GM21360 (cell line): ENCODE measurements around the gene DSTN.

Experiments
- ATAC-seq: cut with Tn5 transposase; IDR thresholded peaks from one replicate; pipeline ENCODE4 v1.9.1; 2021; ENCODE audit warnings: mild to moderate bottlenecking, moderate library complexity; ENCODE audit not compliant: unreplicated experiment

Gene DSTN

DNA sequence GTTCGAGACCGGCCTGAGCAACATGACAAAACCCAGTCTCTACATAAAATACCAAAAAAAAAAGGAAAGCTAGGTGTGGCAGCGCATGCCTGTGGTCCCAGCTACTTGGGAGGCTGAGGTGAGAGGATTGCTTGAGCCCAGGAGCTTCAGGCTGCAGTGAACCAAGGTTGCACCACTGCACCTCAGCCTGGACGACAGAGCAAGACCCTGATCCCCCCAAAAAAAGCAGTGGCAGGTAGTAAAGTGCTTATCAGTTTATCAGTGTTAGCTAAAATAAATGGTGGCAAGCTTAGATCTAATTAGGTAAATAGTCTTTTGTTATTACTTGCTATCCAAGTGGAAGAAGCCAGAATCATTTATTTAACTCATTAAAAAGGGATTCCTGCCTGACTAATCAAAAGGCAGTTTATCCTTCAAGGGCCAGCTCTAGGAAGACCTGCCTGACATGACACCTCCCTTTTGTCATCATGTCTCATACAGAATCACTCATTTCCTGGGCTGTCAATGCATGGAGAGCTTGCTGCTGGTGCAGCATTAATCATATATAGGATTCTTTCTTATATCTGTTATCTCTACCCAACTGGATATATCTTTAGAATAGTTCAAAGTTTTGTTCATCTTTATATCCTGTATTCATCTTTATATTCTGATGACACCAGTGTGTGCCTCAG lies 9.6 kb downstream of the DSTN start:
- no peak for ATAC-seq

DNA sequence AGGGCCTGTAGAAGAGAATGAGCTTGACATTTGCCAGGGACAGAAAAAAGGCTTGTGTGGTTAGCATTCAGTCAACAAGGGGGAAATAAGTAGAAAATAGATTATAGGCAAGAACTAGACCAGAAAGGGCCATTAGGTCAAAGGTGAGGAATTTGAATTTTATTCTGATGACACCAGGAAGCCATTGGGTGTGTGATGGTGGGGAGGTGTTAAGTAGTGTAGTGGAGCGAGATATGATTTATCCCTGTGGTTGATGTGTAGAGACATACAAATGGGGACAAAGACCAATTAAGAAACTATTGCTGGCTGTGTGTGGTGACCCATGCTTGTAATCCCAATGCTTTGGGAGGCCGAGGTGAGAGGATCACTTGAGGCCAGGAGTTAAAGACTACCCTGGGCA lies 11.0 kb downstream of the DSTN start:
- ATAC-seq, result no peak

DNA sequence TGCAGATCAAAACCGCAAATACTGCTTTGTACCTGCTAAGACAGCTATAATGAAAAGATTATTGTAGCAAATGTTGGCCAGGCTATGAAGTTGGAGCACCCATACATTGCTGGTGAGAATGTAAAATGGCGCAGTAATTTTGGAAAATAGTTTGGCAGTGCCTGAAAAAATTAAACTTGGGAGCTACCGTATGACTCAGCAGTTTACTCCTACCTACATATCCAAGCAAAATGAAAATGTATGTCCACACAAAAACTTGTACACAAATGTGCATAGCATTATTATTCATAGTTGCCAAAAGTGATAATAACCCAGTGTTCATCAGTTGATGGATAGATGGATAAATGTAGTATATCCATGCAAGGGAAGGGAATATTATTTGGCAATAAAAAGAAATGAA lies 13.3 kb downstream of the DSTN start:
- ATAC-seq, result no peak

DNA sequence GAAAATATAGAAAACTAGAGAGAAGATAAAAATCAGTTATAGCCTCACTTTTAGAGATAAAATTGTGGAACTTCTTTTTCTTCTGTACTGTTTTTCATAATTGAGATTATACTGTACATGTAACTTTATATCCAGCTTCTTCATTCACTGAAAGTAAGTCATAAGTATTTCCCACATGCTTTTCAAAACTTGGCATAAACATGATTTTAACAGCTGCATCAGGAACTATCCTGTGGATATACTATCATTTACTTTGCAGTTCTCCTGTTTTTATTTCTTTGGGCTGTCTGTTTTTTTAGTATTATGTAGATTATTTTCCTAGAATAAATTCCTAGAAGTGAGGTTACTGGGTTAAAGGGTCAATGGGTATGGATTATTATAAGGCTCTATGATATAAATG lies 14.8 kb downstream of the DSTN start:
- no peak for ATAC-seq

DNA sequence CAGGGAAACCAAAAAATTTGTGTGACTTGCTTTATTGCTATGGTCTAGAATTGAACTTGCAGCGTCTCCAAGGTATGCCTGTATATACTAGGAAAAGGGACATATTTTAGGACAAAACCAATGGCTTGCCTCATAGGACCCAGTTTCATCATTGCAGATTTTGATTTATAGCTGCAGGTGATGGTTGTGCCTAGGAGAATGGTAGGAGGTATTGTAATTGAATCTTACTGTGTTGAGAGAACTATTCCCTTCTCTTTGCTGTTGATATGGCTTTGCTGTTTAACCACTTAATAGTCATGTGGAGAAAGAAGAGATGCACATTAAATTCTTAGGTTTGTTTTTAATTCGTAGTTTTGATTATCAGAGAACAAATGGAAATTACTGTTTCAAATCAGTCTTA lies 16.4 kb downstream of the DSTN start:
- no peak for ATAC-seq

DNA sequence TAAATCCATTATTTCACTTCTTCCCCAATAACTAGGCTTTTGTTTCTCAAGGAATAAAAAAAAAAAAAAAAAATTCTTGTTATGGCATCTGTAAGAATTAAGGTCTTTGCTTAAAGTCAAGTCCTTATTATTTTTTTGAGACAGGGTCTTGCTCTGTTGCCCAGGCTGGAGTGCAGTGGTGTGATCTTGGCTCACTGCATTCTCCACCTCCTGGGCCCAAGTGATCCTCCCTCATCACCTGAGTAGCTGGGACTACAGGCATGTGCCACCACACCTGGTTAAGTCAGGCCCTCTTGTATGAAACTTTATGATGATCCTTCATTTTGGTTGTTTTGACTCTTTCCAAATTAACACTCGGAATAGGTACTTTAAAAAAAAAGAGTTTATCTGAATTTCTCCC lies 17.3 kb downstream of the DSTN start:
- no peak for ATAC-seq

DNA sequence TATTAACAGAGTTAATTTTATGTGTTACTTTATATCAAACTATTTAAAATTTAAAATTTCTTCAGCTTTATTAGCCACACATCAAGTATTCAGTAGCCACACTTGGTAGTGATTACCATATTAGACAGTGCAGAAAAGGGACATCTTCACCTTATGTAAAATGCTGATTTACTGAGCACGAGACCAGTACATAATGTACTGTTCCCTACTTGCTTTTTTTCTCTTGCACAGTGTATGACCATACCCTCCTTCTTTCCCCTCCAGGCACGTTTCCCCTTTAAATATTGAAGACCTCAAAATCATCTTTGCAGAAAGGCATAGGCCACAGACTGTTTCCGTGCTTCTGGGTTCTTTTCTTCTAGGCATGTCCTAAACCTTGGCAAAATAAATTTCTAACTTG lies 17.9 kb downstream of the DSTN start:
- ATAC-seq, result no peak

DNA sequence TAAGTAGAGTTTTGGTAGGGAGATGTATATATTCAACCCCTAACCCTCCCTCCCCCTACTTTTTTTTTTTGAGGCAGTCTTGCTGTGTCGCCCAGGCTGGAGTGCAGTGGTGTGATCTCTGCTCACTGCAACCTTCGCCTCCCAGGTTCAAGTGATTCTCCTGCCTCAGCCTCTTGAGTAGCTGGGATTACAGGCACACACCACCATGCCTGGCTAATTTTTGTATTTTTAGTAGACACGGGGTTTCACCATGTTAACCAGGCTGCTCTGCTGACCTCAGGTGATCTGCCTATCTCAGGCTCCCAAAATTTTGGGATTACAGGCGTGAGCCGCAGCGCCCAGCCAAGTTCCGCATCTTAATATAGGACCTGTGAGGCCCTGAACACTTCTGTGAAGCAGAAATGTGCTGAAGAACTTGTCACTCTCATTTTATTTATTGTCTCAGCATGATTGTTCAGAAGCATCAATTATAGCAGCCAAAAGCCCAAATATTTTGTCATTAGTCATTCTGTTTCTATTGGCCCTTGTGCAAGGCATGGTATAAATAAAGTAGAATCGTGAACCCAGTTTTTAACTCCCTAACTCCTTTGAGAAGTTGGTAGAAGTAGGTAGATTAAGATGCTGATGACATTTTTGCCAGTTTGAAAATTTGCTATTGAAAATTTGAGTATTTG lies 19.4 kb downstream of the DSTN start:
- ATAC-seq, result no peak

DNA sequence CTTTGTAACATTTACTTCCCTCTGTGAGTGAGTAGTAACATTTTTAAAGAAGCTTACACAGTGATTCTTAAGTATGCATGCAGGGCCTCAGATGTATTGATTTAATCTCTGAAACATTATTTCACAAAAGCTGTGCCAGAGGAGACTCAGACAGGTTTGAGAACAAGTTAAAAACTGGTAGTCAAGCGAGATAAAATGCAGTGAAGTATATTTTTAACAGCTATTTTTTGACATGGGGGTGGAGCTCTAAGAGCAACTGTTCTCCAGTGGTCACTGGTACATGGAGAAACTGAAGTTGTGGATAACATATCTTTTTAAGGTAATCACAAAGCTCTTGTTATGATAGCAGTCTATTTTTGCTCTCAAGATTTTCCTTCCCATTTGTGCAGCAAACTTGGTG lies 20.4 kb downstream of the DSTN start:
- no peak for ATAC-seq

DNA sequence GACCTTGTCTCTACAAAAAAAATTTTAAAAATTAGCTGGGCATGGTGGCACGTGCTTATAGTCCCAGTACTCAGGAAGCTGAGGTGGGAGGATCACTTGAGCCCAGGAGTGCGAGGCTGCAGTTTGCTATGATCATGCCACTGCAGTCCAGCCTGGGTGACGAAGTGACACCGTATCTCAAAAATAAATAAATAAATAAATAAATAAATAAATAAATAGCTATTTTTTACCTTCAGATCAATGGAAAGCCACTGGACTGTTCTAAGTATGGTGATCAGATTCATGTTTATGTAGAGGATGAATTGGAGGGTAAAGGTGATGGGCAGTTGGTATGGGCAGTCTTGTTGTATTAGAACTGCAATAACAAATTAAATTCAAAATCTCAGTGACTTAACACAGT lies 24.0 kb downstream of the DSTN start:
- ATAC-seq, result no peak

DNA sequence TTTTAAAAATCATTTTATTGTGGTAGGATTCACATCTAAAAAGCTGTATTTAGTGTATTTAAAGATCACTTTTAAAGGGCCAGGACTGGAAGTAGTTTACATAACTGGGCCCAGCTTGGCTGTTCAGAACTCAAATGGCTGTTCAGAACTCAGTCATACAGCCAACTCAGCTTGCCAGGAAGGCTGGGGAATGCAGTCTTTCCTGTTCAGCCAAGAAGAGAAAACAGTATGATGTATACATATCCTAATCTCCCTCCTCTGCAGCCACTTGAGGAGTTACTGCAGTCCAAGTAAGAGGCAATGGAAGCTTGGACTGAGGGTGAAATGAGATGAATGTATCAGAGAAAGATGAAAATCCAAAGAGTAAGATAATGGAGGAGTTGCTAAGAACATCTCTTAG lies 24.6 kb downstream of the DSTN start:
- no peak for ATAC-seq

DNA sequence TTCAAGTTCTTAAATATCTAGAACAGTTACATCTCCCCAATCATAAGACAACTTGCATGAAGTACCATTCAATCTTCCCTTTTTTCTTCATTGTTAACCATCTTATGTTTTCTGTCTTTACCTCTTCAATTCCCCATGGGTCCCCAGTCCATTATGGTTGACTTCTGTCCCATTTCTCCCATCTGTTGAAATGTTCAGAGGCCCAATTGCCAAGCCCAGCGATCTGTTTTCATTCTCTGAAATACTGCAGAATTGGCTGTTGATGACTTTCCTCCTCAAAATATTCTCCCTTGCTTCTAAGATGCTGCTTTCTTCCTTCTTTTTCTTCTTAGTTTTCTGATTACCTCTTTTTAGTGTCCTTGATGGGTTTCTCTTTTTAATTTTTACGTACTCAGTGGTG lies 26.0 kb downstream of the DSTN start:
- no peak for ATAC-seq

DNA sequence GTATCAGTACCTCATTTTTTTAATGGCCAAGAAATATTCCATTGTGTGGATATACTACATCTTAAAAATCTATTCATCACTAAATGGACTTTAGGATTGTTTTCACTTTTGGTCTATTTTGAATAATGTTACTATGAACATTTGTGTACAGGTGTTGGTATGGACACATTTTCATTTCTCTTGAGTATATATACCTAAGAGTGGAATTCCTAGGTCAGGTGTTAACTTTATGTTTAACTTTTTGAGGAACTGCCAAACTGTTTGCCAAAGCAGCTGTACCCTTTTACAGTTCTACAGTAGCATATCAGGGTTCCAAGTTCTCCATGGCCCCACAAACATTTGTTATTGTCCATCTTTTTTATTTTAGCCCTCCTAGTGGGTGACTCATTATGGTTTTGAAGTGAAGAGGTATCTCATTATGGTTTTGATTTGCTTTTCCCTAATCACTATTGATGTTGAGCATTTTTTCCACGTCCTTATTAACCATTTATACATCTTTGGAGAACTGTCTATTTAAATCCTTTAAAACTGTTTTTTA lies 28.2 kb downstream of the DSTN start:
- no peak for ATAC-seq

DNA sequence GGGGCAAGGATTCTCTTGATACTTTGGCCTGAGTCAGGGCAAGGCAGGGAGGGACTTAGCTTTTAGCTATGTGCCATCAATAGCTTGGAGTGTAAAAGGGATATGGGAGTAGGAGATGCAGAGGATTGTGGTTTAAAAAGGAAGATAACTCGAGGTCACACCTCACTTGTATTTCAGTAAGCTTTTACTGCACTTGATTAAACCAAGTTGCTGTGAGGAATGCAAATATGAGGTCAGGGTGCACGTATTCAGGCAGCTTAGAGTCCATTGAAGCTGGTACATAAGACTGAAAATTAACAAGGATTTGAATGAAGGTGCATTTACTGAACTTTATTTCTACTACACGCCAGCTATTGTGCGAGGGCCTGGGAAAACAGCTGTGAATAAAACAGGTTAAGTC lies 32.1 kb downstream of the DSTN start:
- no peak for ATAC-seq

DNA sequence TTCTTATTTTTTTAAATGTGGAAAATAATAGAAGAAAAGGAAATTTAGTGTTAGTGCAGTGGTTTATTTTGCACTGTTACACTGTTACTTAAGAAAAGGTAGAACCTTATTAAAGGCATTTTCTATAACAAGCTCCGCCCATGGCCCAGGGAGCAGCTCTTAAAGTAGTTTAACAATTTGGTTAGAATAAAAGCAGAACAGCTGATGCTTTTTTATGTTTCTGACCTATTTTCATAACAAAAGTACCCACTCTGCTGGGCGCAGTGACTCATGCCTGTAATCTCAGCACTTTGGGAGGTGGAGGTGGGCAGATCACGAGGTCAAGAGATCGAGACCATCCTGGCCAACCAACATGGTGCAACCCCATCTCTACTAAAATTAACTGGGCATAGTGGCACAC lies 32.6 kb downstream of the DSTN start:
- ATAC-seq, result no peak

DNA sequence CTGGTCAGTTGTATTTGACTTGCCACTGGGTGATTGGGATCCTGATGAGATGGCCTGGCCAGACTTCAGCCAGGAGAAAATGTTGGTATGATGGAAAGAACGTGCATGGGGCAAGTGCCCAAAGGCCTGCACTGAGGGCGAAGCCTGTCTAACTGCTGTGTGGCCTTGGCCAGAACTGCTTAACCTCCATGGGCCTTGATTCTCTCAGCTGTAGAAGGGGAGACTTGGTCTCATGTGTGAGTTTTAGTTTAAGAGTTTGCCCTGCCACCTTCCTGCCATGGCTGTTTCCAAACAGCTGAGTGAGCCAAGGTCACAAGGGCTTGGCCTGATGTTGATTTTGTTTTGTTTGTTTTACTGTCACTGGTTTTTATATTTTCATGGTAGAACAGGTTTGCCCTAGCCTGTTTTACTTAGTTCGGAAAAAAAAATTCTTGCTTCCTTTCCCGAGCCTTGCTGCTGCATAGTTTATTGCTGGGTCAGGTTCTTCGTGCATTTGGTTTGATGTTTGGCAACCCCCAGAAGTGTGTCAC lies 35.3 kb downstream of the DSTN start:
- ATAC-seq, result no peak

DNA sequence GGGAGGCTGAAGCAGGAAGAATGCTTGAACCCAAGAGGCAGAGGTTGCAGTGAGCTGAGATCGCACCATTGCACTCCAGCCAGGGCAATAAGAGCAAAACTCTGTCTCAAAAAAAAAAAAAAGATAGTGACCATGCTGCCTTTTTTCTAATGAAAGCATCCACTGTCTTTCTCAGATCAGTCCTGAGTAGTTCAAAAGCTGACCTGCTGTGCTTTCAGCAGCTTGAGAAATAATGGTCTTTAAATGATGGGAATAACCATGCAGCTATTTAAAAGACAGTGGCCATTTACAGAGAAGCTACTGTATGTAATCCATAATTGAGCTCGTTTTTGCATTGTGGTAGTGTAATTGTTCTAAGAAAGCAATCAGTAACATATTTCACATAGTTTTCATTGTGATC lies 36.1 kb downstream of the DSTN start:
- no peak for ATAC-seq

DNA sequence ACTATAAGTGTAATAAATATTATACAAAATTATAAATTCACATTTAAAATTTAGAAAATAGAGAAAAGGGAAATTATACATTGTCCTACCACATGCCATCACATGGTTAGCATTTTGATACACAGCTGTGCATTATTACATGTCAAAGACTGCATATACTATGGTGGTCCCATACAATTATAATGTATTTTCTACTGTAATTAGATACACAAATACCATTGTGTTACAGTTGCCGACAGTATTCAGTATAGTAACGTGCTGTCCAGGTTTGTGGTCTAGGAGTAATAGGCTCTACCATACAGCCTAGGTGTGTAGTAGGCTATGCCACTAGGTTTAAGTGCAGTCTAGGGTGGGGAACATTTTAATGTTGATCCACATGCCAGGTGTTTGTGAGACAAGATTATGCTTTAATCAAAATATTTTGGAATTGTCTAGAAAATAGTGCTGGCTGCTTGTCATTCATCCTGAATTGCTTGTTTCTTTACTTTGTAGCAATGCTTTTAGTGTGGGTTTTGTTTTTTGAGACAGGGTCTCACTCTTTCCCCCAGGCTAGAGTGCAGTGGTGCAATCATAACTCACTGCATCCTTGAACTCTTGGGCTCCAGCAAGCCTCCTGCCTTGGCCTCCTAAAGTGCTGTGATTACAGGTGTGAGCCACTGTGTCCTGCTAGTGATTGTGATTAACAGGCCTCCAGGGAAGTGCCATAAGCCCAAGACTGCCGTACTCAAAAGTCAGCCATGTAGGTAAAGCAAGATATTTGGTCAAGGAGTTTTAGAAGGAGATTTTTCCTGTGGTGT lies 39.0 kb downstream of the DSTN start:
- ATAC-seq, result no peak

DNA sequence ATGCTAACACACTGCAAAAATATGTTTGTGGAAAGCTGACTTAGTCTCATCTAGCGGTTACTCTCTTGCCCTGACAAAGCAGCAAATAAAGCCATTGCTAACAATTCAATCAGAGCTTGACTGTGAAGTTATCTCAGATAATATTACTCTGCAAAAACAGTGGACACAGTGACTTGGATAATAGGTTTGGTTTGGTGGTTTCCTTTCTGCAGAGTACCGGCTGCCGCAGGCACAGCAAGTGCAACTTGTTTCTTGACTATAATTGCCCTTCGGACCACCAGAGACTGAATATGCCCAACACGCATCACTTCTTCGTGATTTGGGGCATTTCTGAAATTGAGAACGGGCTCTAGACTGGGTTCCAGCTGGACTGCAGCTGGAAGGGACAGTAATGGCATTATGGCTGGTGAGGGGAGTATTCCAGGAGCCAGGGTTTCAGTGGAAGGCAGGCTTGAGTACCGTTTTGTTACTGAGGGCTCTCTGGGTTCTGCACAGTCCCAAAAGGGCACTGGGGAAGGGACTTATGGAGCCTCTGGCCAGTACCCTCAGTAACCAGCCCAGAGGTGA lies 40.0 kb downstream of the DSTN start:
- ATAC-seq, result no peak

DNA sequence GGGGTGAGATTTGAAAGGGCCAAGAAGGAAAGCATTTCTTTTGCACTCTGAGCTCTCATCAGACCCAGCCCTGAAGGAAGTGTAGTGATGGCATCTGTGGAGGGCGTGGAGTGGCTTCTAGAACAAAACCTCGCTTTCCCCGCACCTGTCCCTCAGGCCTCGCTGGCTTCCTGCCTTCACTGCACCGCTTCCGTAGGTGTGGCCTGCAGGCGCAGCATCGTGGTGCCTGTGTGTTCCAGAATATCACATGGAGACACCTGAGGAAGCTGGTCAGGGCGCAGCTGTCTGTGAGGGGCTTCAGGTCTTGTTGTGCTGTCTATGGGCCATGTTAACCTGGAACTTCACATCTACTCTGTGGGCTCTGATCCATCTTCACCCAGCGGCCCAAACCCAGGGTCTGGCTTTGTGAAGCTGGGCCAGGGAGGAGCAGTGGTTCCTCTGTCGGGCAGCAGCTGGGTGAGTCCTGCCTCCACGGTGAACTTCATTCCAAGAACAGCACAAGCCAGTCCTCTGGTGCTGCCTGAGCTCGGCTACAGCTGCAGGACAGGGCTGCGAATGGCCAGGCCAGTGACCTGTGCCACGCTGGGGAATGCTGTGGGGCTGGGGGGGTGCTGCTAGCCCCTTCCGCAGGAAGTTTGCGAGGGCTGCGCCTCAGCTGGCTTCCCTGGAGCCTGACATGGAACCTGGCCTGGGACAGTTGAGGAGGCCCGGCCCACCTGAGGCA lies 40.9 kb downstream of the DSTN start:
- no peak for ATAC-seq

DNA sequence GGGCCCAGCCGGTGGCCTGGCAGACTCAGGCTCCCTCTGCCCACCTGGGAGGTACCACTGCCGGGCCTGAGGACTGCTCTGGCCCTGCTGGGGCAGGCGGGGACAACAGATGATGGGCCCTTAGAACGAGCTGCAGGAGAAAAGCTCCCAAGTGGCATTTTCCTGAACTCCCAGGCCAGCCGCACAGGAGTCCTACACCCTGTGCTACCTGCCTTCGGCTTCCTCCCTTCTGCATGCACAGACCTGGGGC lies 41.3 kb downstream of the DSTN start:
- no peak for ATAC-seq
